ENCODE measurements around the gene NUBP2.

Gene NUBP2

DNA sequence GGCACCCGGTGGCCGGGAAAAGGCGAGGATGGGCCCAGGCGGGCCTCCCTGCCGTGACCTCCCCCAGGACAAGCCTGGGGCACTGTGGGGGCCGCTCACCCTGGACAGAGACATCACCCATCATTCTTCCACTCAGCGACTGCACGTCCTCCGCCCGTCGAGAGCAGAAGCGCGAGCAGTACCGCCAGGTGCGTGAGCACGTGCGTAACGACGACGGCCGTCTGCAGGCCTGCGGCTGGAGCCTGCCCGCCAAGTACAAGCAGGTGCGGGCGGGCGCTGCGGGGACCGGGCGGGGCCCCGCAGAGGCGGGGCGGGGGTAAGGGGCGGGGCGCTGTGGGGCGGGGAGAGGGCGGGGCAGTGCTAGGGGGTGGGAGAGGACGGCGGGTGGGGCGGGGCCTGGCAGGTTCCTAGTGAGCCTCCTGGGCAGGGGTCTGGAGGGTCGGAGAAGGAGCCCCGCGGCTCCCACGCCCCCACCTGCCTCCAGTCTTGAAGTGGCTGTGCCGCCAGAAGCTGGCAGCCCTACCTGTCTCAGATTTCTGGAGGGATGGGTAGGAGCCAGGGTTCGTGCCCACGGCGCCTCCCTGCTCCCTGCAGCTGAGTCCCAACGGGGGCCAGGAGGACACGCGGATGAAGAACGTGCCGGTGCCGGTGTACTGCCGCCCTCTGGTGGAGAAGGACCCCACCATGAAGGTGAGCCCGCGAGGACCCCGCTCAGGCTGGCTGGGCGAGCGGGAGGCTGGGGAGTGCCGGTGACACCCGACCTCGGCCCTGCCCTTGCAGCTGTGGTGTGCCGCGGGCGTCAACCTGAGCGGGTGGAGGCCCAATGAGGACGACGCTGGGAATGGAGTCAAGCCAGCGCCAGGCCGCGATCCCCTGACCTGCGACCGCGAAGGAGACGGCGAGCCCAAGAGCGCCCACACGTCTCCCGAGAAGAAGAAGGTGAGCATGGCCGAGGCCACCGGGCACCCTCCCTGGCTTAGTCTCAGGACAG, 18.9 kb upstream of the NUBP2 start:
- DNase-seq (ENCODE audit: low spot score): peak; percentile 46
- no peaks in the 10 kb centered on the region for H3K27me3 ChIP-seq (ENCODE audit: control insufficient read depth in 3 of 3, insufficient read depth in 3 of 3, low read depth in 1 of 3, low read length in 3 of 3)
- peak overlapping the region; percentile 56 for H2AK5ac ChIP-seq (ENCODE audit: low read depth, low read length)
- H3K9me3 ChIP-seq (replicated peaks in 1 of 2; ENCODE audit: control insufficient read depth in 2 of 2, insufficient read depth in 1 of 2, low read depth in 1 of 2, low read length in 2 of 2): no peaks in the 10 kb centered on the region
- H3K79me1 ChIP-seq (ENCODE audit: low read depth, low read length): peaks cover 2% of the 10 kb centered on the region
- H2BK12ac ChIP-seq (ENCODE audit: low read length): no peak overlapping the region
- H3K4ac ChIP-seq (ENCODE audit: low read length): no peak overlapping the region
- H4K8ac ChIP-seq (ENCODE audit: low read depth, low read length): no peak overlapping the region
- peak overlapping the region; percentile 44 for H3K9ac ChIP-seq (ENCODE audit: low read depth, low read length, poor library complexity)
- peaks cover 0 to 11% of the 10 kb centered on the region in 2 donors for H3K4me1 ChIP-seq (ENCODE audit: control insufficient read depth in 2 of 2, insufficient read depth in 1 of 2, low read depth in 1 of 2, low read length in 2 of 2)
- H2BK15ac ChIP-seq (ENCODE audit: low read length): no peak overlapping the region
- peak overlapping the region; percentile 38 for H3K14ac ChIP-seq (ENCODE audit: low read length)
- no peak overlapping the region for H3K27ac ChIP-seq (replicated peaks; ENCODE audit: low read length)
- peak overlapping the region; percentile 80 for H3K18ac ChIP-seq (ENCODE audit: low read length)
- no peak overlapping the region for H3K4me3 ChIP-seq (ENCODE audit: low read length in 2 of 2)
- H2BK5ac ChIP-seq (ENCODE audit: low read length): peak overlapping the region; percentile 0
- WGBS, 2 donors (ENCODE audit: extremely low coverage in 2 of 2, insufficient read length in 2 of 2, insufficient replicate concordance in 1 of 2): no CpG with 5 or more reads among the region's 81 CpGs
- peaks cover 44 to 83% of the 10 kb centered on the region in 2 donors for H3K36me3 ChIP-seq (replicated peaks in 1 of 2; ENCODE audit: control insufficient read depth in 2 of 2, insufficient read depth in 2 of 2, low read length in 2 of 2)
- no peak overlapping the region for H2AFZ ChIP-seq (ENCODE audit: low read length)
- H4K91ac ChIP-seq (ENCODE audit: low read depth, low read length, poor library complexity): no peak overlapping the region
- no peak overlapping the region for H2BK120ac ChIP-seq (ENCODE audit: low read depth, low read length)
- peak overlapping the region; percentile 91 for H3K23ac ChIP-seq (ENCODE audit: low read depth, low read length, poor library complexity)
- H3K4me2 ChIP-seq (ENCODE audit: insufficient read depth, low read length, poor library complexity, severe bottlenecking): peak overlapping the region; percentile 18

DNA sequence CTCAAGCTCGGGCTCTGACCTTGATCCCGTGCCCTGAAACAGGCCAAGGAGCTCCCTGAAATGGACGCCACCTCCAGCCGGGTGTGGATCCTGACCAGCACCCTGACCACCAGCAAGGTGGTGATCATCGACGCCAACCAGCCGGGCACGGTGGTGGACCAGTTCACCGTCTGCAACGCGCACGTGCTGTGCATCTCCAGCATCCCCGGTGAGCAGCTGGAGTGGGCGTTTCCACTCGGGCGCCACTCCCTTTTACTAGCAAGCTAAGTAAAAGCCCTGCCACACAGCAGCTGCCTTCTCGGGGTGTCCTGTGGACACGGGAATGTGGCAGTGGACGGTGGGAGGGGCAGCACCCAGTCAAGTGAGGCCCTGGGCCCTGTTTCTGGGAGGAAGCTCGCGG, 17.8 kb upstream of the NUBP2 start:
- Histone ChIP-seq H3K9ac (ENCODE audit: low read depth, low read length, poor library complexity) (no peak overlapping the region), H3K27ac (replicated peaks; ENCODE audit: low read length) (no peak overlapping the region), H2BK5ac (ENCODE audit: low read length) (no peak overlapping the region), H2BK15ac (ENCODE audit: low read length) (no peak overlapping the region), H3K14ac (ENCODE audit: low read length) (no peak overlapping the region), H2AFZ (ENCODE audit: low read length) (no peak overlapping the region), H3K79me1 (ENCODE audit: low read depth, low read length) (peaks cover 4% of the 10 kb centered on the region), H3K36me3 (replicated peaks in 1 of 2; ENCODE audit: control insufficient read depth in 2 of 2, insufficient read depth in 2 of 2, low read length in 2 of 2) (peaks cover 46 to 92% of the 10 kb centered on the region in 2 donors), H4K91ac (ENCODE audit: low read depth, low read length, poor library complexity) (no peak overlapping the region), H3K4me2 (ENCODE audit: insufficient read depth, low read length, poor library complexity, severe bottlenecking) (no peak overlapping the region), H2BK120ac (ENCODE audit: low read depth, low read length) (no peak overlapping the region), H3K27me3 (ENCODE audit: control insufficient read depth in 3 of 3, insufficient read depth in 3 of 3, low read depth in 1 of 3, low read length in 3 of 3) (no peaks in the 10 kb centered on the region), H3K23ac (ENCODE audit: low read depth, low read length, poor library complexity) (peak overlapping the region; percentile 25), H3K4me1 (ENCODE audit: control insufficient read depth in 2 of 2, insufficient read depth in 1 of 2, low read depth in 1 of 2, low read length in 2 of 2) (peaks cover 0 to 11% of the 10 kb centered on the region in 2 donors), H3K4ac (ENCODE audit: low read length) (no peak overlapping the region), H2AK5ac (ENCODE audit: low read depth, low read length) (no peak overlapping the region), H3K4me3 (ENCODE audit: low read length in 2 of 2) (no peak overlapping the region), H3K9me3 (replicated peaks in 1 of 2; ENCODE audit: control insufficient read depth in 2 of 2, insufficient read depth in 1 of 2, low read depth in 1 of 2, low read length in 2 of 2) (no peaks in the 10 kb centered on the region), H2BK12ac (ENCODE audit: low read length) (no peak overlapping the region), H4K8ac (ENCODE audit: low read depth, low read length) (no peak overlapping the region), H3K18ac (ENCODE audit: low read length) (no peak overlapping the region)
- WGBS, 2 donors (ENCODE audit: extremely low coverage in 2 of 2, insufficient read length in 2 of 2, insufficient replicate concordance in 1 of 2): no CpG with 5 or more reads among the region's 21 CpGs
- DNase-seq (ENCODE audit: low spot score): no peak

- Histone ChIP-seq H2BK15ac (ENCODE audit: low read length) (no peak overlapping the region), H3K23ac (ENCODE audit: low read depth, low read length, poor library complexity) (peak overlapping the region; percentile 80), H3K14ac (ENCODE audit: low read length) (no peak overlapping the region), H2AFZ (ENCODE audit: low read length) (no peak overlapping the region), H3K4me2 (ENCODE audit: insufficient read depth, low read length, poor library complexity, severe bottlenecking) (no peak overlapping the region), H3K79me1 (ENCODE audit: low read depth, low read length) (peaks cover 5% of the 10 kb centered on the region), H3K36me3 (replicated peaks in 1 of 2; ENCODE audit: control insufficient read depth in 2 of 2, insufficient read depth in 2 of 2, low read length in 2 of 2) (peaks cover 43 to 91% of the 10 kb centered on the region in 2 donors), H3K4ac (ENCODE audit: low read length) (no peak overlapping the region), H3K9ac (ENCODE audit: low read depth, low read length, poor library complexity) (peak overlapping the region; percentile 70), H3K4me3 (ENCODE audit: low read length in 2 of 2) (no peak overlapping the region), H3K18ac (ENCODE audit: low read length) (no peak overlapping the region), H3K4me1 (ENCODE audit: control insufficient read depth in 2 of 2, insufficient read depth in 1 of 2, low read depth in 1 of 2, low read length in 2 of 2) (peaks cover 0 to 14% of the 10 kb centered on the region in 2 donors), H3K9me3 (replicated peaks in 1 of 2; ENCODE audit: control insufficient read depth in 2 of 2, insufficient read depth in 1 of 2, low read depth in 1 of 2, low read length in 2 of 2) (no peaks in the 10 kb centered on the region), H4K8ac (ENCODE audit: low read depth, low read length) (peak overlapping the region; percentile 43), H2BK12ac (ENCODE audit: low read length) (no peak overlapping the region), H3K27ac (replicated peaks; ENCODE audit: low read length) (no peak overlapping the region), H2BK5ac (ENCODE audit: low read length) (no peak overlapping the region), H3K27me3 (ENCODE audit: control insufficient read depth in 3 of 3, insufficient read depth in 3 of 3, low read depth in 1 of 3, low read length in 3 of 3) (no peaks in the 10 kb centered on the region), H4K91ac (ENCODE audit: low read depth, low read length, poor library complexity) (no peak overlapping the region), H2BK120ac (ENCODE audit: low read depth, low read length) (no peak overlapping the region), H2AK5ac (ENCODE audit: low read depth, low read length) (no peak overlapping the region)
- no peak for DNase-seq (ENCODE audit: low spot score)
- WGBS, 2 donors (ENCODE audit: extremely low coverage in 2 of 2, insufficient read length in 2 of 2, insufficient replicate concordance in 1 of 2): no CpG with 5 or more reads among the region's 22 CpGs
Observed at GRCh38 chr16:1765826-1766225, 16.9 kb upstream of the NUBP2 start.

GRCh38 chr16:1766231-1766630, 16.5 kb upstream of the NUBP2 start:
- Histone ChIP-seq H3K4me2 (ENCODE audit: insufficient read depth, low read length, poor library complexity, severe bottlenecking) (no peak overlapping the region), H3K23ac (ENCODE audit: low read depth, low read length, poor library complexity) (no peak overlapping the region), H3K4ac (ENCODE audit: low read length) (no peak overlapping the region), H3K4me3 (ENCODE audit: low read length in 2 of 2) (no peak overlapping the region), H4K91ac (ENCODE audit: low read depth, low read length, poor library complexity) (no peak overlapping the region), H3K4me1 (ENCODE audit: control insufficient read depth in 2 of 2, insufficient read depth in 1 of 2, low read depth in 1 of 2, low read length in 2 of 2) (peaks cover 0 to 14% of the 10 kb centered on the region in 2 donors), H3K18ac (ENCODE audit: low read length) (no peak overlapping the region), H2AK5ac (ENCODE audit: low read depth, low read length) (no peak overlapping the region), H3K36me3 (replicated peaks in 1 of 2; ENCODE audit: control insufficient read depth in 2 of 2, insufficient read depth in 2 of 2, low read length in 2 of 2) (peaks cover 43 to 87% of the 10 kb centered on the region in 2 donors), H3K14ac (ENCODE audit: low read length) (no peak overlapping the region), H2BK15ac (ENCODE audit: low read length) (no peak overlapping the region), H3K27ac (replicated peaks; ENCODE audit: low read length) (no peak overlapping the region), H2BK5ac (ENCODE audit: low read length) (no peak overlapping the region), H3K79me1 (ENCODE audit: low read depth, low read length) (peaks cover 5% of the 10 kb centered on the region), H3K27me3 (ENCODE audit: control insufficient read depth in 3 of 3, insufficient read depth in 3 of 3, low read depth in 1 of 3, low read length in 3 of 3) (no peaks in the 10 kb centered on the region), H3K9me3 (replicated peaks in 1 of 2; ENCODE audit: control insufficient read depth in 2 of 2, insufficient read depth in 1 of 2, low read depth in 1 of 2, low read length in 2 of 2) (no peaks in the 10 kb centered on the region), H2AFZ (ENCODE audit: low read length) (no peak overlapping the region), H4K8ac (ENCODE audit: low read depth, low read length) (peak overlapping the region; percentile 43), H2BK12ac (ENCODE audit: low read length) (peak overlapping the region; percentile 41), H2BK120ac (ENCODE audit: low read depth, low read length) (no peak overlapping the region), H3K9ac (ENCODE audit: low read depth, low read length, poor library complexity) (peak overlapping the region; percentile 70)
- no peak for DNase-seq (ENCODE audit: low spot score)
- WGBS, 2 donors (ENCODE audit: extremely low coverage in 2 of 2, insufficient read length in 2 of 2, insufficient replicate concordance in 1 of 2): no CpG with 5 or more reads among the region's 19 CpGs
